ENCODE data around the gene SEMA4F.
"Not testable (repeated sequence)": the region's sequence is repeated elsewhere in the genome, so short reads cannot be mapped to it uniquely, and the experiment has no call there.

Gene SEMA4F, protein sequence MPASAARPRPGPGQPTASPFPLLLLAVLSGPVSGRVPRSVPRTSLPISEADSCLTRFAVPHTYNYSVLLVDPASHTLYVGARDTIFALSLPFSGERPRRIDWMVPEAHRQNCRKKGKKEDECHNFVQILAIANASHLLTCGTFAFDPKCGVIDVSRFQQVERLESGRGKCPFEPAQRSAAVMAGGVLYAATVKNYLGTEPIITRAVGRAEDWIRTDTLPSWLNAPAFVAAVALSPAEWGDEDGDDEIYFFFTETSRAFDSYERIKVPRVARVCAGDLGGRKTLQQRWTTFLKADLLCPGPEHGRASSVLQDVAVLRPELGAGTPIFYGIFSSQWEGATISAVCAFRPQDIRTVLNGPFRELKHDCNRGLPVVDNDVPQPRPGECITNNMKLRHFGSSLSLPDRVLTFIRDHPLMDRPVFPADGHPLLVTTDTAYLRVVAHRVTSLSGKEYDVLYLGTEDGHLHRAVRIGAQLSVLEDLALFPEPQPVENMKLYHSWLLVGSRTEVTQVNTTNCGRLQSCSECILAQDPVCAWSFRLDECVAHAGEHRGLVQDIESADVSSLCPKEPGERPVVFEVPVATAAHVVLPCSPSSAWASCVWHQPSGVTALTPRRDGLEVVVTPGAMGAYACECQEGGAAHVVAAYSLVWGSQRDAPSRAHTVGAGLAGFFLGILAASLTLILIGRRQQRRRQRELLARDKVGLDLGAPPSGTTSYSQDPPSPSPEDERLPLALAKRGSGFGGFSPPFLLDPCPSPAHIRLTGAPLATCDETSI

DNA sequence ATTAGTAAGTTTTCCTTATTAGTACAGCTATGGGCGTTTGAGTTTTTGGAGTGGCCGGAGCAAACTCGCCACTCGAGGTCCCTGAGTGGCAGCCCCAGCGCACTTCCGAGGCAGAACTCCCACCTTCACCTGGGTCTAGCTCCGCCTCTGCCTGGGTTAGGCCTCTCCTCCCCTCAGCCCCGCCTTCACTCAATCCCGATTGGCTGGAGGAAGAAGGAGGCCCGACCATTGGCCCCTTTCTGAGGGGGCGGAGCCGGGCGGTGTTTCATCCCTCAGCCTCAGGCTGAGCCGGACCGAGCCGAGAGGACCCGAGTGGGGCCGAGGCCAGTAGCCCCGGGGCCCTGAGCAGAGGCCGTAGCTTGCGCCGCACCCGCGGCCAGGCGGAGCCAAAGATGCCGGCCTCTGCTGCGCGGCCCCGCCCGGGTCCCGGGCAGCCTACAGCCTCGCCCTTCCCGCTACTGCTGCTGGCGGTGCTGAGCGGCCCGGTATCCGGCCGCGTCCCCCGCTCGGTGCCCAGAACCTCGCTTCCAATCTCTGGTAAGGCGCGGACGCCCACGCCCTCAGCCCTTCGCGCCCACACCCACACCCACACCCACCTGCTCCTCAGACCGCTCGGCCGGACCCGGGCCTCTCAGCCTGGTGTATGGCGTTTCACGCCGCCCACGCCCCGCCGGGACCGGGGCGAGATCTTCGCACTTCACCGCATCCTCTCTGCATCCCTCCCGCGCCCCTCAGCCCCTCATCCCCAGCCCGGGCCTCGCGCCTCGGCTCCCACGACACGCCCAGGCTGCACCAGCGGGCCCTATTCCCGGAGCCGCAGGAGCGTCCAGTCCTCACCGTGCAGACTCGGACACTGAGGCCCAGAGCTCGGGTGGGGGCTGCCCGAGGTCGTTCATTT lies at the start of gene SEMA4F:
Gene SEMA4F, plus strand, starts transcription at position 263 of the 898 bp plus-strand sequence. Its CDS starts 130 bp downstream, at position 393.
- peak; percentile 94 for DNase-seq (ENCODE audit: low read depth)

DNA sequence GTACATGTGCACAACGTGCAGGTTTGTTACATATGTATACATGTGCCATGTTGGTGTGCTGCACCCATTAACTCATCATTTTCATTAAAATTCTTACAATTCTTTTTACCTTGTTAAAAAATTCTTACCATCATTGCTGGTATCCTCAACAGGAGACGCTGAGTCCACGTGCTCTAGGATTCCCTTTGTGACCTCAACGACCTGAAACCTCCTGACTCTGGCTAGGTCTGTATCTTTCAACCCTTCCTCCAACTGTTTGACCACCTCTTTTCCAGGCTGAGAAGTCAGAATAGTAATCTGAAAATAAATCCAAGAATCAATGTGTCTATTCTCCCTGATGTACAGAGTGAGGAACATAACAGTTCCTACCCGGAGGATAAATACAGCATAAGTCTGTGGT lies 47.1 kb upstream of the SEMA4F start:
- no peak for DNase-seq (ENCODE audit: low read depth)

DNA sequence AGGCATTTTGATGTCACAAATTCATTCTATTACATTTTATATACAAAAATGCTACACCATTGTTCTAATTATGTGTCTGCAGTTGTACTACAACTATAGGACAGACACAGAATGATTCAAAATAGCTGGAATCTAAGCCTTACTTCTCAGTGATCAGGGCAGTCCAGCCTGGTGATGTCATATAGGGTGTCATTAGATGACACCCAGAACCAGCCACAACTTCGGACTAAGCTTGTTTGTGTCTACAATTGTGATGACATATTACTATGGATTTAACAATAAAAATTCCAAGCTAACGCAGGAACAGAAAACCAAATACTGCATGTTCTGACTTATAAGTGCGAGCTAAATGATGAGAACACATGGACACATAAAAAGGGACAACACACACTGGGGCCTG lies 36.9 kb upstream of the SEMA4F start:
- no peak for DNase-seq (ENCODE audit: low read depth)

DNA sequence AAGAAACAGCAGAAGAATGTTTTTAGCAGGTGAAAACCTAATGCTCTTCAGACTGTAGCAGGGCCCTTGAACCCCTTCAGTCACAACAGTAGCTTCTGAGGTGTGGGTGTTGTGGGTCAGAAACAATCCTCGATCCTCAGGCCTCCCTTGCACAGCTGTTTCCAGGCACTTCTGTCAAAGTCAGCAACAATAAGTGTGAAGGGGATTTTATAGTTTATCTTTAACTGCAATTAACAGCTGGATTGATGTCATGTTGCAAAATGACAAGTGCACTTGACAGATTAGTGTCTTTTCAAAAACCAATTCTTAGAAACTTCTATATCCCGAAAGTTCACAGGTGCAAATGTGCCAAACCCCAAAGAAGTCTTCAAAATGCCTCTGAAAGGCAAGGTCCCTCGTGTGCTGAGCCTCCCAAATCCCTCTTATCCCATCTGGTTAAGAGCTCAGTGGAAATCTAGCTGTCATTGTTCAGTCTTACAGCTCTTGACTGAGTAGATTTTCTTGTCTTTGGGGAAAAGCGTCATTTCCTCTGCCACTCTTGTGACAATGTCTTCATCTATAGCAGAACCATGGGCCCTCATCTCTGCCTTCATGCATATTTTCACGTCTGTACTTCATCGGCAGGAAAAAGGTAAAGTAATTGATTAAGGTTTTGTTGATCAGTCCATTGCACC lies 35.5 kb upstream of the SEMA4F start:
- DNase-seq (ENCODE audit: low read depth), result no peak

DNA sequence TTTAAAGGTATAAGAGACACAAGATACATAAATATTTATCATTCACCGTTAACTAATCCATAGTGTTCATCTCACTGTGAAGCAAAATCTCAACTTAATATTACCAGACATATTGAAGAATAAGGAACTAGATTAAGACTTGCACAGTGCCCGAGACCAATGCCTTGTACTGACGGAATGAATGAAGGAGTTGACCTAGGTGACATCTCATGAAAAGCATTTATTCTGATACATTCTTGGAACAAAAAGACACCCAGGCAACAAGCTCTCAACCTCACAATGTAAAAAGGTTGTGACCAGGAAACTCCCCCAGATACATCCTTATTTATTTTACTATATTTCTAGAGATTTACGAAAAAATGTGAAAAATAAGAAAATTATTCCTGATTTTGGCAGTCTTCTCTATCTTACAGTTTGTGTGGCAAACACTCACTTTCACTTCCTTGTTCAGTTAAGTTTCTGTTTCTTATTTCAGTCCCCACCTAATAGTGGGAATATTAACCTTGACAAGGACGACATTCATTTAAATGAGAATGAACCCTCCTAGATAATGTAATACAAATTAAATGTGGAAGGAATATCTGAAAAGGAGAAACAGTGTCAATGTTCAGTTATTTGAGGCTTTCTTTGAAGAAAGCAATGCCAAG lies 34.3 kb upstream of the SEMA4F start:
- DNase-seq (ENCODE audit: low read depth), result no peak

DNA sequence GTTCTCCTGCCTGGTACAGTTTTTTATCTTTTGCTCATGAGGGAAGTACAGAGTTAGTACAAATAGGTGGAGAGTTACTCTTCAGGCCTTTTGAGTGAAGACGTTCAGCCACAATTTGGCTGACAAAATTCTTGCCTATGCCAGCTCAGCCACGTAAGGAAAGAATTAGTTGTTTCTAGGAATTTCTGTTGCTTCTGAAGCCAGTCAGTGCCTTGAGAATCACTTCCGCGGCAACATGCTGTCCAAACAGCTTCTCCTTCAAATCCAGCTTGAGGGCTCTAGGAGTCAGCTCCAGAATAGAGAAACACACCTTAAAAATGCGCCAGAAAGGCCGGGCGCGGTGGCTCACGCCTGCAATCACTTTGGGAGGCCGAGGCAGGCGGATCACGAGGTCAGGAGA lies 33.4 kb upstream of the SEMA4F start:
- DNase-seq (ENCODE audit: low read depth), result no peak

DNA sequence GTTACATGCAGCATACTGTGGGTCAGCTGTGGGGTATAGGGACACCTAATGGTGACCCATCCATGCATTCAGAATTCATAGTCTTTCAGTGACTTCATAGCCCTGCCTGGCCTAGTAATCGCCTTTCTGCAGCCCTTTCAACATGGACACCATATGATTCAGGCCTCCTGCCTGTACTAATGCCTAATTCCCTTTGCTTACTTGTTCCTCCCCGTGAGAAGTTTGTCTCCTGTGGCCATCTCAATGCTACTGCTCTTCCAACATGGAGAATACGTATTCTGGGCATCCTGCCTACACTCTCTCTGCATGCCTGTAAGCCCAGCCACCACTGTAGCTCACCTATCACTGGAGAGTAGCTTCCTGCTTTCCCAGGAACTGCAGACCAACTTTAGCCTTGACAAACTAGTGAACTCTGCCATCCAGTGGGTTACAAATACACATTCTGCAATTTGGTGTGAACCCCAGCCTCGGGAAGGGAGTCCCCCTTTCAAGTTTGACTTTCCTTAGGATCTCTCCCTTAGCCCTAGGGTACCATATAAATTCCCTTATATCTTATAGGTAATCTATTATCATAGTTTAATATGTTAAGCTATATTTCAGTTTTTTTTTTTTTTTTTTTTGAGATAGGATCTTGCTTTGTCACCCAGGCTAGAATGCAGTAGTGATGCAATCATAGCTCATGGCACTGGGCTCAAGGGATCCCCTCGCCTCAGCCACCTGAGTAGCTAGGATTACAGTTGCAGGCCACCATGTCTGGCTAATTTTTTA lies 28.2 kb upstream of the SEMA4F start:
- DNase-seq (ENCODE audit: low read depth), result no peak

DNA sequence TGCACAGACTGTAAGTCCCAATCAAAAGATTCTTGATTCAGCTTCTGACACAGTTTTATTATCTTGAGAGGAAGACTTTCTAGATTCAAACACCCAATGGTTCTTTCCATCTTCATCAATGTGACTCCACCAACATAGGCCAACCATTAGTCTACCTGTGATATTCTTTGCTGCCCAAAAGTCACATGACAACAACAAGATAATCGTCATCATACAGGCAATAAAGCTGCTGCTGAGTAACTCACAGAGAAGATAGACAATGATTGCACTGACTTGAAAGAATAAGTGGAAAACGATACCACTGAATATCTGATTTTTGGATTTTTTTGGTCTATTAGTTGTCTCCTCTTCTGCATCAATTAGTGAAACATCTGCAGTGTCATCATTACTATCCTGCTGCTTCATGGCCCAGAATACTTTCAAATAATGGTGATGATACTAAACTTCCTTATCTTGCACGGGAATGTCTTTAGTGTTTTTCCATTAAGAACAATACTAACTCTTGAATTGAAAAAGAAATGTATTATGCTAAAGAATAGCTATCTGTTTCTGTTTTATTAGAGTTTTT lies 25.4 kb upstream of the SEMA4F start:
- no peak for DNase-seq (ENCODE audit: low read depth)

DNA sequence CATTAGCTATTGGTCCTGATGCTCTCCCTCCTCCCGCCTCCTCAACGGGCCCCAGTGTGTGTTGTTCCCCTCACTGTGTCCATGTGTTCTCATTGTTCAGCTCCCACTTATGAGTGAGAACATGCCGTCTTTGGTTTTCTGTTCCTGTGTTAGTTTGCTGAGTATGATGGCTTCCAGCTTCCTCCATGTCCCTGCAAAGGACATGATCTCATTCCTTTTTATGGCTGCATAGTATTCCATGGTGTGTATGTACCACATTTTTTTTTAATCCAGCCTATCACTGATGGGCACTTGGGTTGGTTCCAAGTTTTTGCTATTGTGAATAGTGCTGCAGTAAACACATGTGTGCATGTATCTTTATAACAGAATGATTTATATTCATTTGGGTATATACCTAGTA lies 23.6 kb upstream of the SEMA4F start:
- DNase-seq (ENCODE audit: low read depth), result not testable (repeated sequence)

DNA sequence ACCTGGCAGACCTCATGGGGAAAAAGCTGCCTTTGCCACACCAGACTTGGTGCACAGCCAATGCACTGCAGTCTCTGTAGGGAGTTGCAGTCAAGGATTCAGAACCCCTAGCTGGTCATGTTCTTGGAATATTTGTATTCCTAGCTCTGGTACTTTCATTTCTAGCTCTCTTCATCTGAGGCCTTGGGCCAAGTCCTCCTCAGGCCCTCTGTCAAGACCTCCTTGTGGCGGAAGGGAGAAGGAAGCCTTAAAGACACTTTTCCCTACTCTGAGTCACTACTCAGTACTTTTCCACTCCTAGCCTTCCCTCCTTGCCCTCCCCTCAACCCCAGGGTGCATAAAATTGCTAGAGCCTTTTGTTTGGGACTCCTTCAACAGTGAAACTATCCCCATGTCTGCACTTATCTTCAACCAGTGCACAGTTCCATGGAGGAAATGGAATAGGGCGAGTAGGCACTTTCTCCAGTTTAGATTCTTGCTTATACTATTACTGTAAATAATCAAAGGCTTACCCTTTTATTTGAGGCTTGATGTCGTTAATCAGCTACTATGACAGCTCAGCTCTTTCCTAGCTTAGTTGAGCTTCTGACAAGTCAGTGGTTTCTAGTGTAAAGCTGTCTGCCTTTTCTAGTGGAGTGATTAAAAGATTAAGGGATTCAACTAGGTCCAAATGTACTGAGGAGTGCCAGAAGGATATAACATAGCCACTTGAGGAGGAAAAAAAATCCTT lies 21.7 kb upstream of the SEMA4F start:
- DNase-seq (ENCODE audit: low read depth), result peak; percentile 57

DNA sequence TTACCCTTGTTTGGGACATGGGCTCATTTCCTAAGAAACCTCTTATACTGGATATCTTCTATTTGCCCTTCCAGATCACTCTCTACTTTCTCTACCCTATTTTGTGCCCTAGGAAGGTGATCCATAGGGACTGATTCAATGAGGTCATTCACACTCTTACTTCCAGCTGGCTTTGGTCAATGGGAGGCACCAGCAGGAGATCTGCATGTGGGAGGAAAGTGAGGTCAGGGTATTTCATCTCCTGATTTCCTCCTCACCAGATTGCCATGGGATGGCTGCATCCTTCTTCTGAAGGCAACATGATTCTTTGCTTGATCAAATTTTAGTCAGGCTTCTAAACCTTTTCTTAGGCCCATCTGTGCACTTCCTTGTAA lies 21.1 kb upstream of the SEMA4F start:
- no peak for DNase-seq (ENCODE audit: low read depth)

DNA sequence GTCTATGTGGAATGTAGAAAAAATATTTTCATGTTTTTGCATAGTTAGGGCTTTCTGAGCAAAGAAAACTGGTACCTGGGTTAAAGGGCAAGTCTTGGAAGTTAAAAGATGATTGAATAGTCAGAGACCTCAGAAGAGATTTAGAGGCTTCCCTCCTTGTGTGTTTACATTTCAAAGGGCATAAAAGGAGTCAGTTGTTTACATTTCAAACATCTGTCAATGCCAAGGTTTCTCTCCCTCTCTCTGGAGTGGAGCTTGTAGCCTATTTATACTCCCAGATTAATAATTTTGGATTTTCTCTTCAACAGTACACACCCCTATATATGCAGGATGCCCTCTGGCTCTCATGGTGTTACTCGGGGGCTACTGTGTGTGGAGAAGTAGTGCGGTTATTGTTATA lies 14.5 kb upstream of the SEMA4F start:
- no peak for DNase-seq (ENCODE audit: low read depth)

DNA sequence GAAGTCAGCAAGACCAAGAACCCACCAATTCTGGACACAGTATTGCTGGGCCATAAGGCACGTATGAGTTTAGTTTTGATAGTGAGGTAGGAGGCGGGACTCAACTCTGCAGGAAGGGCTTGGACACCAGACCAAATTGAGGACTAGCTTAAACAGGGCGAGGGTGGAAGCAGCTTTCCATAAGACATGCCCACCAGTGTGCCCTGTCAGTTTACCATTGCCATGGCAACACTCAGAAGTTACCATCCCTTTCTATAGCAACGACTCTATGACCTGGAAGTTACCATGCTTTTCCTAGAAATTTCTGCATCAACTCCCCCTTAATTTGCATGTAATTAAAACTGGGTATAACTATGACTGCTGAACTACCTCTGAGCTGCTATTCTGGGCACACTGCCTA lies 8.7 kb upstream of the SEMA4F start:
- no peak for DNase-seq (ENCODE audit: low read depth)

DNA sequence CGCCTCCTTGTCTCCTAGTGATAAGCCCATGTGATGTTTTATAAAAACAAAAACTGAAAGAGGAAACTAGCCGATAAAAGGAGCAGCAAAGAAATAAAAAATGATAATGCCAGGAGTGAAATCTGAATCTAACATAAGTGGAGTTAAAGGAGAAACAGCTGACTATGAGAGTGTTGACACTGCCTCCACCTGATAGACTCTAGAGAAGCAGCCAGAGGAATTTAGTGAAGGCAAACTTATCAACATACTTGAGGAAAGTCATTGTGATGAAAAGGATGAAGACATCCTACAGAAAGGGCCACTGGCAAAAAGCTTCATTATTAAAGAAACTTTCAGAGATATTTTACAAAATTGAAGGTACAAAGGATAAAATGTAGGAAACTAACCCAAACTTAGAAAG lies 7.8 kb upstream of the SEMA4F start:
- DNase-seq (ENCODE audit: low read depth), result no peak

DNA sequence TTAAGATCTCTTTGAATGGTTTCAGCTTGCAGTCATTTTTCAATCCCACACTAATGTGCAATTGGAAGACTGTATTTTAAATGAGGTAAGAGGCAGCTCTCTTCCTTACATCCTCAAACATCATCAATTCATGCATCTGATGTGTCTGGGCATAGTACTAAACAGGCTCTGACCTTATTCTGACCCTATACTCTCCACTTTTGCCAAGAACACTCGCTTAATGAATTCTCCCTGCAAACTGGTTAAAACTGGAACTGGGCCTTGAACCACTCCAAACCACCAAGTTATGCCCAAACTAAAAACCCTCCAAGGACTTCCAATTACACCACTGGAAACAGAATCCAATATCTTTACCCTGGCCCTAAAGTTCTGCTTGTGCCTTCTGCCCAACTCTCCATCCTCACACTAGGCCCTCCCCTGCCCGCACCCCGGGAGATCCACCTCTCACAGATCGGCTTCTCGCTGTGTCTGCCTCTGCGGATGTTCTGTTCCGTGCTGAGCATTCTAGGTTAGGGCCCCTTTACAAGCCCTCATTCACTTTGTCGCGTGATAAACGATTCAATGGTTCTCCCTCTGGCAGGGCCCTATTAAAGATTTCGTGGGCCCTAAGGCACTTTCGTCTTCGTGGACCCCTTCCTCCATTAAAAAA lies 7.1 kb upstream of the SEMA4F start:
- no peak for DNase-seq (ENCODE audit: low read depth)

DNA sequence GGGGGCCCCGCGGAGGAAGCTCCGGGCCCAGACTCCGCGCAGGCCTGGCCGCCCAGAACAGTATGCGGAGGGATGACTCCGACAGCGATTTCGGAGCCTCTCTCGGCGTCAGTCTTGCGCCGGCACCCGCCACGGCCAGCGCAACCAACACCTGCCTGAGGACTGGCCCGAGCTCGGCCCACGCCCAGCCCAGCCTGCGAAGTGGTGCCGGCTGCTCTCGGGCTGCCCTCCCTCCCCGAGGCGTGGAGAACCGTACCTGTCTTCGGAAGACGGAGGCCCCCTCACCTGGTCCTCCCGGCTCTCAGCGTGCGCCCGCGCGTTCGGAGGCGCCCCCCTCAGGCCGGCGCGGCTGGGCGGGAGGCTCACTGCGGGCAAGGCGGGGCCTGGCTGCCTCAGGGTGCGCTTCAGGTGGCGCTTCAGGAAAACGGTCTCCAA lies 6.0 kb upstream of the SEMA4F start, which contains the start of gene M1AP:
Gene M1AP, minus strand, starts transcription at position 322 of the 435 bp plus-strand sequence. CDS start 8,055 bp downstream, outside the sequence.
- DNase-seq (ENCODE audit: low read depth), result no peak

DNA sequence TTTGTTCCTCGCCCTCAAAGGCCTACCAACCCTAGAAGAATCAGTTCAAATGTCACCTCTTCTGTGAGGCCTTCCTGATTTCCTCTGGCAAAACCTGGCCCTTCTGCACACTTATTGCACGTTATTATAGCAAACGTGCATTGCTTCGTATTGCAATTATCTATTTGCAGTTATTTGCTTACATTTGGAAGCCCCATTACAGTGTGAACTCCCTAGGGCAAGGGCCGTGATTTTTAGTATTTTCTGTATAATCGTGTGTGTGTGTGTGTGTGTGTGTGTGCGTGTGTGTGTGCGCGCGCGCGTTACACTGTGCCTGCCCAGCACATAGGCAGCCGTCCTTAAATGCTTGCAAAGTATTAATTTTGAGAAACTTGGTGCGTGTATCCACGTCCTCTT lies 460 bp upstream of the SEMA4F start:
- DNase-seq (ENCODE audit: low read depth), result no peak

DNA sequence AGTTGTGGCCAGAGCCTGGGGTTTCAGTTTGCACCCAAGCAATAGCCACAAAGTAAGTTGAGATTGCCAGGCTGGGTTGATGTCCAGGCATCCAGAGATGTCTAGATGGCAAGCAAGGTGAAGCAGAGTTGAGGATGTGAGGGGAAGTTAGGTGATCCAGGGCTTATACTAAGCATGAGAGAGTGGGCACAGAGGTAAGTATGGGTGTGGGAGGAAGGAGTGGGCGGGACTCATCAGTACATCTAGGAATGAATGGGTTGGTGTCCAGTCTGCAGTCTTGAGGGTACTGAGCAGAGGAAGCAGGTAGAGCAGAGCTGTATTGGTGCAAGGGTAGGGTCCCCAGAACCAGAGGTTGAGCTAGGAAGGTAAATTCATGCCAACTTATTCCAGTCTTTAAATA lies 1.5 kb downstream of the SEMA4F start:
- no peak for DNase-seq (ENCODE audit: low read depth)

DNA sequence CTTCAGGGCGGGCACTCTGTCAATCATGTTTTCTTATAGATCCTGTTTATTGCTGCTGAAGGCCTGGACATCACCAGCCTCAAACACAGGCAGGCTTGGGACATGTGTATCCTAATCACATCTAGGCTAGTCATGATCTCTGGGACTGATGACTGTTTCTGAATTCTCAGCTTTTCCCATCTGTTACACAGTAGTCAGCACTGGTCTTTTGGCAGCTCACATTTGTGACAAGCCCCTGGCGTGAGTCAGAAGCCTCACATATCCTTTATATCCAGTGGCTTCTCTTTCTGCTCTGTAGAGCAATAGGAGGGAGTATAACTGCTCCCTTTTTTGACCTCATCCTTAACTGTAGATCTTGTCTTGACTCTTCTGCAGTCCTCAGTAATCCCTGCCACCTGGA lies 4.5 kb downstream of the SEMA4F start:
- DNase-seq (ENCODE audit: low read depth), result peak; percentile 83
